Endothelial cell of umbilical vein (primary cell): ENCODE data around the gene ZFP1. TPM values are rescaled to one million over a fixed set of nuclear protein-coding genes. Genes with fewer than 3 reads are reported as not detected.

Experiments
- BruUV-seq: library from RNA; stranded (reverse); fragments of 400-500 nt; replicated peaks from 2 replicates; lab custom pipeline; 2021; lab: Mats Ljungman, UMichigan
- CTCF ChIA-PET: fragments of 300-600, 350-600 bp; sonication (Branson Sonifier 250); formaldehyde crosslinking; loops from one replicate; lab custom pipeline; 2021; ENCODE audit warnings: antibody characterized with exemption, inconsistent platforms; lab: Charles Lee
- POLR2A ChIA-PET: fragments of 300-600, 350-600 bp; sonication (Branson Sonifier 250); formaldehyde crosslinking; loops from one replicate; lab custom pipeline; 2021; ENCODE audit warnings: antibody characterized with exemption, inconsistent platforms; lab: Charles Lee
- DNase-seq: peaks from one replicate; pipeline ENCODE4 v3.0.0-alpha.2; 2011; ENCODE audit warnings: low read depth, low spot score
- FAIRE-seq: peaks from 2 replicates; lab custom pipeline; 2011; peaks lifted over from hg19 to GRCh38; lab: Jason Lieb, UNC
- H2AFZ ChIP-seq: 2 replicates; pipeline ENCODE4 v1.6.0; 2012; ENCODE audit warnings: low read depth, low read length, control low read depth, inconsistent platforms
- H3K27ac ChIP-seq: 2 replicates; pipeline ENCODE4 v1.5.1; 2011; ENCODE audit warnings: low read depth, mild to moderate bottlenecking, control low read depth, low read length, moderate library complexity; ENCODE audit not compliant: insufficient read depth
- H3K27me3 ChIP-seq, 2 experiments: 2 replicates each; pipeline versions ENCODE4 v1.6.0 to v1.6.1; 2011; ENCODE audit warnings: low read length in 2 of 2, mixed read lengths in 1 of 2; ENCODE audit not compliant: control insufficient read depth in 2 of 2, insufficient read depth in 2 of 2
- H3K36me3 ChIP-seq, 2 experiments: 2 replicates in 1 of 2; 3 replicates in 1 of 2; pipeline ENCODE4 v1.5.1; 2011; ENCODE audit warnings: low read length in 2 of 2, mild to moderate bottlenecking in 1 of 2, moderate library complexity in 1 of 2; ENCODE audit not compliant: control insufficient read depth in 2 of 2, insufficient read depth in 2 of 2; ENCODE audit errors: extremely low read depth in 1 of 2
- H3K4me1 ChIP-seq: 3 replicates; pipeline ENCODE4 v1.5.1; 2011; ENCODE audit warnings: mild to moderate bottlenecking, low read length; ENCODE audit not compliant: control insufficient read depth, insufficient read depth; ENCODE audit errors: extremely low read depth
- H3K4me2 ChIP-seq: 2 replicates; pipeline ENCODE4 v1.6.1; 2011; ENCODE audit warnings: low read length, control low read depth, mixed read lengths; ENCODE audit not compliant: insufficient read depth
- H3K4me3 ChIP-seq, 3 experiments: fragments of 200-600 bp in 1 of 3; sonication (generic), shearing (Covaris generic) in 1 of 3; replicated peaks in 1 of 3; 2 replicates each; pipeline ENCODE4 v1.5.1; 2011 to 2016; ENCODE audit warnings: control low read depth in 3 of 3, low read length in 3 of 3, mild to moderate bottlenecking in 2 of 3, inconsistent platforms in 1 of 3, low read depth in 1 of 3, moderate library complexity in 1 of 3; ENCODE audit not compliant: insufficient read depth in 1 of 3
- H3K79me2 ChIP-seq: 2 replicates; pipeline ENCODE4 v1.6.0; 2012; ENCODE audit warnings: low read length, inconsistent platforms; ENCODE audit not compliant: control insufficient read depth, insufficient read depth
- H3K9ac ChIP-seq: replicated peaks from 2 replicates; pipeline ENCODE3; 2011; ENCODE audit warnings: low read length, control low read depth; ENCODE audit not compliant: insufficient read depth; ENCODE audit errors: extremely low read depth
- H3K9me1 ChIP-seq: replicated peaks from 3 replicates; pipeline ENCODE4 v1.6.0; 2011; ENCODE audit warnings: mild to moderate bottlenecking, low read length; ENCODE audit not compliant: control insufficient read depth, insufficient read depth; ENCODE audit errors: extremely low read depth
- H3K9me3 ChIP-seq: replicated peaks from 2 replicates; pipeline ENCODE4 v1.5.1; 2012; ENCODE audit warnings: low read length, inconsistent platforms; ENCODE audit not compliant: control insufficient read depth, insufficient read depth
- H4K20me1 ChIP-seq: replicated peaks from 2 replicates; pipeline ENCODE3; 2011; ENCODE audit warnings: mild to moderate bottlenecking, low read length; ENCODE audit not compliant: control insufficient read depth, insufficient read depth; ENCODE audit errors: extremely low read depth
- CTCF ChIP-seq, 2 donors: IDR thresholded peaks; 1 replicate in 1 of 2; 2 replicates in 1 of 2; pipeline ENCODE4 v1.5.1; 2011; ENCODE audit warnings: low read length in 2 of 2, mild to moderate bottlenecking in 2 of 2, moderate library complexity in 2 of 2, control low read depth in 1 of 2, inconsistent platforms in 1 of 2, low read depth in 1 of 2; ENCODE audit not compliant: insufficient read depth in 1 of 2; ENCODE audit errors: extremely low read depth in 1 of 2
- EZH2 ChIP-seq: IDR thresholded peaks from 2 replicates; pipeline ENCODE4 v1.6.1; 2012; ENCODE audit warnings: borderline replicate concordance, low read depth, mild to moderate bottlenecking, moderate library complexity, low read length, inconsistent platforms; ENCODE audit not compliant: severe bottlenecking
- FOS ChIP-seq: IDR thresholded peaks from 2 replicates; pipeline ENCODE4 v1.6.1; 2011; ENCODE audit warnings: mild to moderate bottlenecking, low read length, moderate library complexity, borderline replicate concordance; ENCODE audit not compliant: insufficient read depth
- GATA2 ChIP-seq: IDR thresholded peaks from 2 replicates; pipeline ENCODE4 v1.7.0; 2011; ENCODE audit warnings: low read depth, mild to moderate bottlenecking, moderate library complexity, mixed read lengths, low read length; ENCODE audit not compliant: insufficient read length, insufficient read depth
- JUN ChIP-seq: IDR thresholded peaks from 2 replicates; pipeline ENCODE4 v1.6.1; 2011; ENCODE audit warnings: borderline replicate concordance, low read depth; ENCODE audit not compliant: insufficient read length, insufficient read depth
- MAX ChIP-seq: IDR thresholded peaks from 2 replicates; pipeline ENCODE4 v1.6.1; 2011; ENCODE audit not compliant: insufficient read depth, insufficient read length
- MYC ChIP-seq: IDR thresholded peaks from one replicate; pipeline ENCODE4 v1.6.1; 2011; ENCODE audit warnings: mild to moderate bottlenecking, low read depth, low read length
- POLR2A ChIP-seq: IDR thresholded peaks from 2 replicates; pipeline ENCODE4 v1.6.1; 2012; ENCODE audit warnings: low read depth, mild to moderate bottlenecking, control low read depth, low read length
- POLR2AphosphoS5 ChIP-seq: IDR thresholded peaks from 2 replicates; pipeline ENCODE4 v1.6.1; 2012; ENCODE audit warnings: low read depth, mild to moderate bottlenecking, control low read depth, low read length, moderate library complexity; ENCODE audit not compliant: insufficient read depth
- dilution Hi-C: fragments of 300-500 bp; cut with MboI; formaldehyde crosslinking; loops from one replicate; pipeline ENCODE4 v1.15.0; 2019; ENCODE audit warnings: low sequenced_read_pairs; ENCODE audit not compliant: extremely low pct_ligation_motif_present
- intact Hi-C: fragments of 100-400 bp; cut with micrococcal nuclease; formaldehyde crosslinking; loops from one replicate; pipeline ENCODE4 v1.10.0; 2022
- polyA plus RNA-seq, 4 experiments: library from polyadenylated mRNA; depleted of rRNA in 3 of 4; stranded (reverse) in 3 of 4; unstranded in 1 of 4; fragments of >200 nt; gene quantifications; 2 replicates each; pipeline versions ENCODE4 v1.2.1 to v1.2.3, GENCODE V29; 2011 to 2012; ENCODE audit warnings: missing spikeins in 1 of 4
- total RNA-seq: library from RNA; stranded (reverse); gene quantifications from 2 replicates; pipeline ENCODE4 v1.2.3, GENCODE V29; 2021

Gene ZFP1
- total and polyA plus RNA-seq, 2 donors (not counting 3 experiments of a cell fraction or from before 2014, with no cell fraction given), result 2.8 to 9.8 TPM

GRCh38 chr16:75122609-75123008 is 25.7 kb upstream of the ZFP1 start:
- no peaks in the 10 kb centered on the region for H3K79me2 ChIP-seq
- no peaks in the 10 kb centered on the region for H3K4me1 ChIP-seq
- H3K9ac ChIP-seq, result no peak overlapping the region
- DNase-seq (no peak), FAIRE-seq (no peak)
- H3K4me2 ChIP-seq, result no peak overlapping the region
- no peak overlapping the region for H3K4me3 ChIP-seq
- no TSS peak for BruUV-seq
- H3K9me1 ChIP-seq, result no peaks in the 10 kb centered on the region
- intact Hi-C loops (no loop called here), dilution Hi-C loops (no loop called here)
- H3K36me3 ChIP-seq, result no peaks in the 10 kb centered on the region
- CTCF ChIA-PET, result no interaction called here
- no peak for TF ChIP-seq FOS
- TF ChIP-seq GATA2, result no peak
- TF ChIP-seq MAX, result no peak
- TF ChIP-seq POLR2A, result no peak
- no peak for TF ChIP-seq MYC
- no peak for TF ChIP-seq POLR2AphosphoS5
- TF ChIP-seq JUN, result no peak
- TF ChIP-seq CTCF (IDR thresholded peaks at IDR 0.05; ENCODE audit: extremely low read depth in 1 of 2, insufficient read depth in 1 of 2, low read depth in 1 of 2, low read length in 2 of 2), result no peak
- no peak for TF ChIP-seq EZH2
- peaks cover 2% of the 10 kb centered on the region for H3K9me3 ChIP-seq
- H2AFZ ChIP-seq, result no peak overlapping the region
- H4K20me1 ChIP-seq, result no peaks in the 10 kb centered on the region
- no peak overlapping the region for H3K27ac ChIP-seq
- POLR2A ChIA-PET, result interaction anchor here (0.6 kb wide), 1 partner anchor 79 kb away, joined by 3 read pairs; no protein-coding TSS in a partner anchor
- no peaks in the 10 kb centered on the region for H3K27me3 ChIP-seq
